Testis (tissue), 3 donors: ENCODE results near the gene LHX2. TPM values are rescaled to one million over a fixed set of nuclear protein-coding genes. Genes with fewer than 3 reads are reported as not detected.

Experiments
- DNase-seq: peaks from one replicate; pipeline ENCODE4 v3.0.0-alpha.2; 2019
- H3K27ac ChIP-seq, 2 donors: fragments of 200-600 bp; sonication (generic); one replicate each; pipeline ENCODE4 v1.5.1; 2019
- H3K27me3 ChIP-seq: fragments of 200-600 bp; sonication (generic); one replicate; pipeline ENCODE4 v1.5.1; 2019
- H3K36me3 ChIP-seq: fragments of 200-600 bp; sonication (generic); one replicate; pipeline ENCODE4 v1.5.1; 2017; ENCODE audit warnings: low read depth; ENCODE audit errors: missing control alignments
- H3K4me1 ChIP-seq: fragments of 200-600 bp; sonication (generic); one replicate; pipeline ENCODE4 v1.5.1; 2019
- H3K4me3 ChIP-seq, 2 donors: fragments of 200-600 bp; sonication (generic); one replicate each; pipeline ENCODE4 v1.5.1; 2017 to 2019
- H3K9me3 ChIP-seq: fragments of 200-600 bp; sonication (generic); one replicate; pipeline ENCODE4 v1.5.1; 2017
- POLR2A ChIP-seq: fragments of 450-650 bp; IDR thresholded peaks from one replicate; pipeline ENCODE4 v1.6.1; 2017; ENCODE audit warnings: antibody characterized with exemption, mild to moderate bottlenecking, moderate library complexity
- WGBS, 2 donors: methylation state at CpG; one replicate each; pipeline ENCODE4 v1.1.5; 2018; 5-methylcytosine and 5-hydroxymethylcytosine counted together
- intact Hi-C: fragments of 100-400 bp; cut with DNase I; formaldehyde crosslinking; loops from one replicate; pipeline ENCODE4 v1.15.1; 2023; ENCODE audit warnings: low total_unique reads
- polyA plus RNA-seq: library from polyadenylated mRNA; stranded (reverse); fragments of 350-450 nt; fragmentation: Illumina TruSeq; extraction: RNeasy Lipid Tissue Mini Kit (QIAGEN cat#74804); gene quantifications from one replicate; pipeline ENCODE4 v1.2.3, GENCODE V29; 2014; ENCODE audit warnings: low read depth, low replicate concordance; ENCODE audit not compliant: insufficient read depth
- total RNA-seq, 2 donors: library from RNA; depleted of rRNA; stranded (reverse); fragments of >200 nt; gene quantifications; one replicate each; pipeline ENCODE4 v1.2.3, GENCODE V29; 2016
- TF ChIP-seq, protein P1 (sequence below), 3 experiments: fragments of 450-650 bp in 2 of 3; fragments of 200-600 bp in 1 of 3; sonication (generic) in 1 of 3; IDR thresholded peaks; one replicate each; pipeline ENCODE4 v1.5.1; 2016 to 2019; ENCODE audit warnings: antibody characterized with exemption in 3 of 3, mild to moderate bottlenecking in 2 of 3, moderate library complexity in 1 of 3

Gene LHX2
- total and polyA plus RNA-seq, 3 donors from 2014 or later = 2.0 to 5.1 (median 3.4) TPM

DNA sequence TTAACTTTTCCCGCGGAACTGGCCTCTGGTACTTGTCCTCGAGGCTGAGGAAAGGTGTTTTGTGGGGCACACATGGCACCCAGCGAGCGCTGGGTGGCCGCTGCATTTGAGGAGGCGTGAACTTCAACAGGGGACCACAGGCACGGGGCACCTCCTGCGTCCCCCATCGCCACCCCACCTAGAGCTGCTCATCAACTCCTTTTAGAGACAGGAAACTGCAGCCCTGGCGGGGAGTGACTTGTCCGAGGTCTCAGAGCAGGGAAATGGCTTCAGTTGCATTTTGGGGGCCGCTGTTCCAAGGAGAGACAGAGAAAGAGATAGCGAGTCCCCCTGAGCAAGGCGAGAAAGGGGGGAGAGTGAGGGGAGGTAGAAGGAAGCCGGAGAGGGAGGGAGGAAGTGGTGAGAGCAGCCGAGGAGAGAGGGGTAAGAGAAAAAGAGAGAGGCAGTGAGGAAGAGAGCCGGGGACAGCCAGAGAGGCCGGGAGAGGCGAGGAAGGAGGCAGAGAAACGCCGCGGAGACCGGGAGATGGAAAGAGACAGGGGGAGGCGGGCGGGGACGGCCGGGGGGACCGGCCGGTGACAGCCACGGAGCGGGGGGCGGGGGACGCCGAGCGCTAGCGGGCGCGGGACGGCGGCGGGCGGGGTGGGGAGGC is 12.5 kb upstream of the LHX2 start:
- H3K27ac ChIP-seq = no peak overlapping the region
- no peak for DNase-seq
- no peak for TF ChIP-seq POLR2A
- TF ChIP-seq, protein P1, sequence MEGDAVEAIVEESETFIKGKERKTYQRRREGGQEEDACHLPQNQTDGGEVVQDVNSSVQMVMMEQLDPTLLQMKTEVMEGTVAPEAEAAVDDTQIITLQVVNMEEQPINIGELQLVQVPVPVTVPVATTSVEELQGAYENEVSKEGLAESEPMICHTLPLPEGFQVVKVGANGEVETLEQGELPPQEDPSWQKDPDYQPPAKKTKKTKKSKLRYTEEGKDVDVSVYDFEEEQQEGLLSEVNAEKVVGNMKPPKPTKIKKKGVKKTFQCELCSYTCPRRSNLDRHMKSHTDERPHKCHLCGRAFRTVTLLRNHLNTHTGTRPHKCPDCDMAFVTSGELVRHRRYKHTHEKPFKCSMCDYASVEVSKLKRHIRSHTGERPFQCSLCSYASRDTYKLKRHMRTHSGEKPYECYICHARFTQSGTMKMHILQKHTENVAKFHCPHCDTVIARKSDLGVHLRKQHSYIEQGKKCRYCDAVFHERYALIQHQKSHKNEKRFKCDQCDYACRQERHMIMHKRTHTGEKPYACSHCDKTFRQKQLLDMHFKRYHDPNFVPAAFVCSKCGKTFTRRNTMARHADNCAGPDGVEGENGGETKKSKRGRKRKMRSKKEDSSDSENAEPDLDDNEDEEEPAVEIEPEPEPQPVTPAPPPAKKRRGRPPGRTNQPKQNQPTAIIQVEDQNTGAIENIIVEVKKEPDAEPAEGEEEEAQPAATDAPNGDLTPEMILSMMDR (IDR thresholded peaks at IDR 0.05) = no peak
- H3K4me1 ChIP-seq = peaks cover 17% of the 10 kb centered on the region
- H3K27me3 ChIP-seq = no peaks in the 10 kb centered on the region
- intact Hi-C loops = no loop called here
- no peaks in the 10 kb centered on the region for H3K9me3 ChIP-seq
- 0 to 5% methylated on average over 19 to 23 of the region's 43 CpGs for WGBS, 2 donors
- no peaks in the 10 kb centered on the region for H3K36me3 ChIP-seq
- no peak overlapping the region for H3K4me3 ChIP-seq

DNA sequence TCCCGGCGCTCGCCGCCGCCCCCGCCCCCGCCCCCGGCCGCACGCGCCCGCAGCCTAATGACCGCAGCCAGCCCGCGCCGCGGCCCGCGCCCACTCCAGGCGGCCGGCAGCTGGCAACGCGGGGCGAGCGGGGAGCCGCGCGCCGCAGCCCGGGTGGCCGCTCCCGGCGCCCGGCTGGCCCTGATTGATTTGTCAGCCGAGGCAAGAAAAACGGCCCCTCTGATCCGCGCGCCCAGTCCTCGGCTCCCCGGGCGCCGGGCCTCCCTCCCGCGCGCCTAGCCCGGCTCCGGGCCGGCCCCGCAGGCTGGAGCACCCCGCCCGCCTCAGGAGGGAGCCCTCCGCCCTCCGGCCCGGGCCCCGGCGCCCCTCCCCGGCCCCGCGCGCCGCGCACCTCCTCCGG is 11.9 kb upstream of the LHX2 start:
- no CpG with 5 or more reads among the region's 64 CpGs for WGBS, 2 donors
- no peak for DNase-seq
- TF ChIP-seq, protein P1 (IDR thresholded peaks at IDR 0.05) = no peak
- TF ChIP-seq POLR2A = no peak
- Histone ChIP-seq H3K4me1 (peaks cover 17% of the 10 kb centered on the region), H3K27me3 (no peaks in the 10 kb centered on the region), H3K4me3 (no peak overlapping the region), H3K9me3 (no peaks in the 10 kb centered on the region), H3K27ac (no peak overlapping the region), H3K36me3 (no peaks in the 10 kb centered on the region)
- intact Hi-C loops = no loop called here

DNA sequence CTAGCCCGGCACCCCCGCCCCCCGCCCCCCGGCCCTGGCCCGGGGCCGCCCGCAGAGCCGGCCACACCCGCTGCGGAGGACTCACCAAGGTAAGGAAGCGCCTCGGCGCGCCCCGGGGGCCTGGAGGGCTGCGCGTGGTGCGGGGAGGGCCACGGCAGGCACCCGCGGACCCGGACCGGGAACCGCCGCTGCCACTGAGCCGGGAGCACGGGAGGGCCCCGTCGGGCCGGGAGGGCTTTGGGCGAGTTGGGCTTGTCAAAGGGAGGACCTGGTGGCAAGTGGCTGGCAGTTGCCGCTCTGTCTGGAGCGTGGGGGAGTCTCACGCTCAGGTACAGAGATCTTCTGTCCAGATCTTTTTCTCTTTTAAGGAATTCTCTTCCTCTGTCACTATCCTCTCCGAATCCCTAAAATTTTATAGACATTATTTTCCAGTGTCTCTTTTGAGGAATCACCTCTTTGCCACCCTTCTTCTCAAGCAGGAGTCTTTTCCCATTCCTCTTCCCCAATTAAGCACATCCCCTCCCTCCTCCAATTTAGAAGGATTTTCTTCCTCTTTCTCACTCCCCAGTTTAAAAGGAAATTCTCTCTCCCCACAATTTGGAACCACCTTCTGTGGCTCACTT is 11.3 kb upstream of the LHX2 start:
- no peak overlapping the region for H3K4me3 ChIP-seq
- no peak for DNase-seq

DNA sequence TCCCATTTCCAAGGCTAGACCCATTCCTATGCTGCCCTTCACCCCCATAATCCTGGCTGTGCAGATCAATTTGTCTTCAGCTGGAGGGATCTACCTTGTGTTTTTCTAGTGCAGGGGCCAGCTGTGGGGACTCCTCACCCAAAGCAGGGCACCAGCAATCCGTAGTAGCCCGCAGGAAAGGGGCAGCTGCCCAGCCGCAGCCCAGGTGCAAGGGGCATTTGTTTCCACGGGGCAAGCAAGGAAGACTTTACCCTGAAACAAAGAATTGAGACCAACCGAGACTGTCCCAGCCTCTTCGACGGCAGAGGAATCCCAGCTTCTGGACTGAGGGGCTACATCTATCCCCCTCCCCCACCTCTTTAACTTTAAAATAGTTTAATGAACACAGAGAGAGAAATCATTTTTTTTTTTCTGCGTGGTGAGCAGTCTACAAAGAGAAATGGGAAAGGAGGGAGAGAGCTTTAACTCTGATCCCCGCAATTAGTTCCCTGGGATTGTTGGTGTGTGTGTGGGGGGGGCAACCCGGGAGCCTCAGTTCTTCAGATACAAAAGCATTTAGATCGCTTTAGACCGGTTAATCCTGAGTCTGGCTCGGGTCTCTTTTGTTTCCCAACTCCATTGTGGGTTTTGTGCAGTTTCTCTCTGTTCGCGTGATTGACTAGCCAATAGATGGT is 10.6 kb upstream of the LHX2 start:
- peaks cover 3% of the 10 kb centered on the region for H3K27me3 ChIP-seq

More for the DNA sequence above, 11.3 kb upstream of the LHX2 start:
- intact Hi-C loops = no loop called here
- H3K27ac ChIP-seq = no peak overlapping the region
- peaks cover 17% of the 10 kb centered on the region for H3K4me1 ChIP-seq
- no peaks in the 10 kb centered on the region for H3K27me3 ChIP-seq
- H3K9me3 ChIP-seq = no peaks in the 10 kb centered on the region
- TF ChIP-seq, protein P1 (IDR thresholded peaks at IDR 0.05) = no peak
- TF ChIP-seq POLR2A = no peak
- no peaks in the 10 kb centered on the region for H3K36me3 ChIP-seq
- 0 to 7% methylated on average over 4 to 18 of the region's 35 CpGs for WGBS, 2 donors

GRCh38 chr9:124001458-124001799 is 10.1 kb upstream of the LHX2 start:
- 13 to 14% methylated on average over 6 of the region's 6 CpGs for WGBS, 2 donors
- DNase-seq = no peak

More for the DNA sequence above, 10.6 kb upstream of the LHX2 start:
- H3K4me3 ChIP-seq = no peak overlapping the region
- H3K4me1 ChIP-seq = peaks cover 17% of the 10 kb centered on the region
- H3K36me3 ChIP-seq = no peaks in the 10 kb centered on the region
- 9 to 14% methylated on average over 15 of the region's 15 CpGs for WGBS, 2 donors
- H3K27ac ChIP-seq = no peak overlapping the region
- TF ChIP-seq POLR2A = no peak
- intact Hi-C loops = no loop called here
- no peak for DNase-seq
- H3K9me3 ChIP-seq = no peaks in the 10 kb centered on the region

More at GRCh38 chr9:124001458-124001799, 10.1 kb upstream of the LHX2 start:
- no peak for TF ChIP-seq POLR2A
- TF ChIP-seq, protein P1 (IDR thresholded peaks at IDR 0.05) = no peak
- no peak overlapping the region for H3K4me3 ChIP-seq
- no peaks in the 10 kb centered on the region for H3K9me3 ChIP-seq
- H3K36me3 ChIP-seq = no peaks in the 10 kb centered on the region
- H3K27me3 ChIP-seq = peaks cover 3% of the 10 kb centered on the region
- peaks cover 17% of the 10 kb centered on the region for H3K4me1 ChIP-seq
- intact Hi-C loops = no loop called here
- no peak overlapping the region for H3K27ac ChIP-seq
